ENCODE results near the gene HSPA14. TPM values are rescaled to one million over a fixed set of nuclear protein-coding genes. Genes with fewer than 3 reads are reported as not detected.

HSPA14 gene
- total RNA-seq, 1 donor from 2014 or later: 41.8 TPM

- Histone ChIP-seq H3K4me2 (no peak overlapping the region), H3K9me3 (ENCODE audit: low read depth) (no peaks in the 10 kb centered on the region), H3K27me3 (no peaks in the 10 kb centered on the region), H4K20me1 (ENCODE audit: low read depth) (no peaks in the 10 kb centered on the region), H3K79me2 (ENCODE audit: low read depth) (no peaks in the 10 kb centered on the region), H2AFZ (replicated peaks) (no peak overlapping the region), H3K9ac (no peak overlapping the region), H3K36me3 (peaks cover 18% of the 10 kb centered on the region), H3K27ac (no peak overlapping the region), H3F3A (ENCODE audit: low read depth) (no peaks in the 10 kb centered on the region), H3K4me1 (no peaks in the 10 kb centered on the region), H3K4me3 (no peak overlapping the region)
- Mint-ChIP-seq H3K4me3 (no peak overlapping the region), H3K4me1 (no peaks in the 10 kb centered on the region), H3K36me3 (peaks cover 85% of the 10 kb centered on the region), H3K9me3 (peaks cover 60% of the 10 kb centered on the region), H3K27ac (no peak overlapping the region), H3K27me3 (ENCODE audit: insufficient read depth, low read depth) (peaks cover 3% of the 10 kb centered on the region)
- no peak for DNase-seq (ENCODE audit: low spot score)
- TF ChIP-seq EZH2phosphoT487 (IDR thresholded peaks at IDR 0.05) (no peak), CTCF (IDR thresholded peaks at IDR 0.05) (no peak), EZH2 (IDR thresholded peaks at IDR 0.05) (no peak)
Measured at GRCh38 chr10:14911801-14912200, 73.7 kb downstream of the HSPA14 start.

GRCh38 chr10:14916600-14916999, 78.5 kb downstream of the HSPA14 start:
- H3K9ac ChIP-seq: no peak overlapping the region
- Mint-ChIP-seq H3K4me3 (no peak overlapping the region), H3K36me3 (peaks cover 83% of the 10 kb centered on the region), H3K9me3 (peaks cover 55% of the 10 kb centered on the region), H3K27me3 (ENCODE audit: insufficient read depth, low read depth) (peaks cover 1% of the 10 kb centered on the region), H3K27ac (no peak overlapping the region), H3K4me1 (no peaks in the 10 kb centered on the region)
- no peak overlapping the region for H3K4me3 ChIP-seq
- H3F3A ChIP-seq (ENCODE audit: low read depth): no peaks in the 10 kb centered on the region
- no peak overlapping the region for H2AFZ ChIP-seq (replicated peaks)
- H3K27me3 ChIP-seq: no peaks in the 10 kb centered on the region
- peaks cover 23% of the 10 kb centered on the region for H3K36me3 ChIP-seq
- H3K27ac ChIP-seq: no peak overlapping the region
- no peaks in the 10 kb centered on the region for H3K4me1 ChIP-seq
- H3K79me2 ChIP-seq (ENCODE audit: low read depth): no peaks in the 10 kb centered on the region
- no peak overlapping the region for H3K4me2 ChIP-seq
- no peaks in the 10 kb centered on the region for H3K9me3 ChIP-seq (ENCODE audit: low read depth)
- no peak for DNase-seq (ENCODE audit: low spot score)
- no peak for TF ChIP-seq EZH2phosphoT487 (IDR thresholded peaks at IDR 0.05)
- no peak for TF ChIP-seq CTCF (IDR thresholded peaks at IDR 0.05)
- no peak for TF ChIP-seq EZH2 (IDR thresholded peaks at IDR 0.05)
- H4K20me1 ChIP-seq (ENCODE audit: low read depth): no peaks in the 10 kb centered on the region

GRCh38 chr10:14917827-14918226, 79.7 kb downstream of the HSPA14 start:
- H3K79me2 ChIP-seq (ENCODE audit: low read depth): no peaks in the 10 kb centered on the region
- H3K9ac ChIP-seq: no peak overlapping the region
- Mint-ChIP-seq H3K27ac (no peak overlapping the region), H3K36me3 (peaks cover 82% of the 10 kb centered on the region), H3K4me3 (no peak overlapping the region), H3K4me1 (no peaks in the 10 kb centered on the region), H3K9me3 (peaks cover 49% of the 10 kb centered on the region), H3K27me3 (ENCODE audit: insufficient read depth, low read depth) (no peaks in the 10 kb centered on the region)
- peaks cover 23% of the 10 kb centered on the region for H3K36me3 ChIP-seq
- H4K20me1 ChIP-seq (ENCODE audit: low read depth): no peaks in the 10 kb centered on the region
- no peak overlapping the region for H3K4me3 ChIP-seq
- H3K27me3 ChIP-seq: no peaks in the 10 kb centered on the region
- no peak for DNase-seq (ENCODE audit: low spot score)
- no peaks in the 10 kb centered on the region for H3F3A ChIP-seq (ENCODE audit: low read depth)
- no peak overlapping the region for H2AFZ ChIP-seq (replicated peaks)
- no peak overlapping the region for H3K4me2 ChIP-seq
- no peak overlapping the region for H3K27ac ChIP-seq
- H3K9me3 ChIP-seq (ENCODE audit: low read depth): no peaks in the 10 kb centered on the region
- no peaks in the 10 kb centered on the region for H3K4me1 ChIP-seq
- no peak for TF ChIP-seq CTCF (IDR thresholded peaks at IDR 0.05)
- no peak for TF ChIP-seq EZH2 (IDR thresholded peaks at IDR 0.05)
- TF ChIP-seq EZH2phosphoT487 (IDR thresholded peaks at IDR 0.05): no peak

Data from neural progenitor cell (in vitro differentiated cells).